HEK293T (cell line): ENCODE data around the gene FAM76A.

ENCODE experiments used
- BHLHE40 ChIP-seq: fragments of 450-650 bp; IDR thresholded peaks from 2 replicates; pipeline ENCODE4 v1.6.1; 2016; ENCODE audit warnings: mild to moderate bottlenecking, moderate library complexity, borderline replicate concordance
- FOXK2 ChIP-seq: fragments of 450-650 bp; IDR thresholded peaks from 2 replicates; pipeline ENCODE4 v1.6.1; 2016; ENCODE audit warnings: mild to moderate bottlenecking
- FOXM1 ChIP-seq: fragments of 450-650 bp; IDR thresholded peaks from 2 replicates; pipeline ENCODE4 v1.6.1; 2017; ENCODE audit warnings: mild to moderate bottlenecking, borderline replicate concordance
- HDGF ChIP-seq: fragments of 450-650 bp; IDR thresholded peaks from 2 replicates; pipeline ENCODE4 v1.6.1; 2017; ENCODE audit warnings: antibody characterized with exemption, borderline replicate concordance
- L3MBTL2 ChIP-seq: fragments of 450-650 bp; conservative IDR thresholded peaks from 2 replicates; pipeline ENCODE4 v1.6.1; 2016; ENCODE audit warnings: mild to moderate bottlenecking
- LEF1 ChIP-seq: fragments of 450-650 bp; IDR thresholded peaks from 2 replicates; pipeline ENCODE4 v1.6.1; 2017; ENCODE audit warnings: mild to moderate bottlenecking, borderline replicate concordance
- NFRKB ChIP-seq: fragments of 450-650 bp; IDR thresholded peaks from 2 replicates; pipeline ENCODE4 v1.6.1; 2016; ENCODE audit warnings: mild to moderate bottlenecking, moderate library complexity
- PKNOX1 ChIP-seq: fragments of 450-650 bp; IDR thresholded peaks from 2 replicates; pipeline ENCODE4 v1.6.1; 2016
- SP1 ChIP-seq: fragments of 450-650 bp; IDR thresholded peaks from 2 replicates; pipeline ENCODE4 v1.6.1; 2017
- SUZ12 ChIP-seq: fragments of 450-650 bp; IDR thresholded peaks from 2 replicates; pipeline ENCODE4 v1.6.1; 2016; ENCODE audit warnings: mild to moderate bottlenecking
- TARDBP ChIP-seq: fragments of 450-650 bp; IDR thresholded peaks from 2 replicates; pipeline ENCODE4 v1.6.1; 2016

DNA sequence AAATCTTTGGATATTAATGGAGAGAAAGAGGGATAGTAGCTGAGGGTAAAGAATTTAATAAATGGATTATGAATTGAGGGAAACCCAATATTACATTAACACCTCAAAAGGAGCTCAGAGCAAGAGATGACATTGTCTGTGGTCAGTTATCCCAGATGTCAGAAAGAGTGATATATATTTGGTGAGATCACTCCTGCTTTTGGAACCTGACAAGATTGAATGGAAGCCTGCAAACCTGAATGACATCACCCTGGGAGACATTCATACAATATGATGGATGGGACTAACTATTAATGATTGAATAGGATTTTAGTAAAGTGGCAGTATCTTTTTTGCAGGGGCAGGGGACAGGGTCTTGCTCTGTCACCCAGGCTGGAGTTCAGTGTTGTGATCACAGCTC, 47.0 kb upstream of the FAM76A start:
- no peak for TF ChIP-seq L3MBTL2
- TF ChIP-seq FOXK2: no peak
- TF ChIP-seq BHLHE40: no peak
- TF ChIP-seq SP1: no peak
- TF ChIP-seq NFRKB: no peak
- peak; percentile 46 for TF ChIP-seq PKNOX1
- TF ChIP-seq HDGF: no peak
- no peak for TF ChIP-seq SUZ12
- no peak for TF ChIP-seq LEF1
- TF ChIP-seq FOXM1: no peak
- TF ChIP-seq TARDBP: no peak
